HCT116 (cell line): Measurements from ENCODE around the gene TMPRSS3. TPM values are rescaled to one million over a fixed set of nuclear protein-coding genes. Genes with fewer than 3 reads are reported as not detected.

Experiments
- ATAC-seq: fragments of 200-7000 bp; cut with Tn5 transposase; 2 replicates; pipeline ENCODE4 v1.9.1; 2020; ENCODE audit warnings: mild to moderate bottlenecking, moderate library complexity
- BruUV-seq: library from RNA; stranded (reverse); fragments of 400-500 nt; replicated peaks from 2 replicates; lab custom pipeline; 2021; lab: Mats Ljungman, UMichigan
- CTCF ChIA-PET: fragments of 300-600 bp; sonication (Branson Sonifier 250); formaldehyde crosslinking; loops from one replicate; lab custom pipeline; 2021; ENCODE audit warnings: antibody characterized with exemption; lab: Charles Lee
- POLR2A ChIA-PET: fragments of 300-600, 350-600 bp; sonication (Branson Sonifier 250); formaldehyde crosslinking; loops from one replicate; lab custom pipeline; 2021; ENCODE audit warnings: antibody characterized with exemption; lab: Charles Lee
- RAD21 ChIA-PET, 2 experiments: fragments of 300-600 bp; sonication (Branson Sonifier 250); formaldehyde crosslinking; loops; one replicate each; lab custom pipeline; 2023; ENCODE audit warnings: low total read pairs in 2 of 2; ENCODE audit not compliant: uncharacterized antibody in 2 of 2, unreplicated experiment in 2 of 2, low non-redundant PET in 1 of 2; lab: Charles Lee
- DNase-seq: peaks from one replicate; pipeline ENCODE4 v3.0.0-alpha.2; 2010; ENCODE audit warnings: low read depth, low spot score
- H2AFZ ChIP-seq: fragments of 200-600 bp; shearing (Covaris generic), sonication (generic); 2 replicates; pipeline ENCODE4 v1.6.1; 2017; ENCODE audit warnings: low read depth, mixed run types, mixed read lengths, antibody characterized with exemption, low read length; ENCODE audit not compliant: poor library complexity, severe bottlenecking
- H3K27ac ChIP-seq: 2 replicates; pipeline ENCODE4 v1.5.1; 2012; ENCODE audit warnings: low read depth, low read length
- H3K27me3 ChIP-seq: fragments of 200-600 bp; sonication (generic); 2 replicates; pipeline ENCODE4 v1.6.1; 2016; ENCODE audit warnings: mixed run types, low read length, mixed read lengths; ENCODE audit not compliant: insufficient read depth
- H3K36me3 ChIP-seq, 2 experiments: fragments of 200-500 bp in 1 of 2; fragments of 200-600 bp in 1 of 2; sonication (Bioruptor generic) in 1 of 2; sonication (generic) in 1 of 2; 2 replicates each; pipeline versions ENCODE4 v1.5.1 to v1.6.1; 2014 to 2016; ENCODE audit warnings: low read length in 2 of 2, inconsistent platforms in 1 of 2, mixed read lengths in 1 of 2, mixed run types in 1 of 2; ENCODE audit not compliant: insufficient read depth in 2 of 2, control insufficient read depth in 1 of 2
- H3K4me1 ChIP-seq, 2 experiments: fragments of 200-600 bp in 1 of 2; sonication (generic) in 1 of 2; 2 replicates each; pipeline versions ENCODE4 v1.5.1 to v1.6.1; 2012 to 2017; ENCODE audit warnings: low read length in 2 of 2, inconsistent platforms in 1 of 2, mild to moderate bottlenecking in 1 of 2, mixed read lengths in 1 of 2, mixed run types in 1 of 2, moderate library complexity in 1 of 2; ENCODE audit not compliant: insufficient read depth in 2 of 2, control insufficient read depth in 1 of 2
- H3K4me2 ChIP-seq: fragments of 200-600 bp; sonication (generic); 2 replicates; pipeline ENCODE4 v1.6.1; 2017; ENCODE audit warnings: mixed run types, low read length, mixed read lengths
- H3K4me3 ChIP-seq, 2 experiments: fragments of 200-600 bp in 1 of 2; sonication (generic) in 1 of 2; replicated peaks in 1 of 2; 2 replicates each; pipeline ENCODE4 v1.5.1; 2011 to 2016; ENCODE audit warnings: low read length in 2 of 2, control low read depth in 1 of 2, low read depth in 1 of 2, mild to moderate bottlenecking in 1 of 2, mixed read lengths in 1 of 2, mixed run types in 1 of 2
- H3K79me2 ChIP-seq: fragments of 200-600 bp; sonication (generic); 2 replicates; pipeline ENCODE4 v1.6.1; 2017; ENCODE audit warnings: mild to moderate bottlenecking, mixed run types, low read length, moderate library complexity, mixed read lengths; ENCODE audit not compliant: insufficient read depth
- H3K9ac ChIP-seq: fragments of 200-600 bp; sonication (generic); 2 replicates; pipeline ENCODE4 v1.6.1; 2016; ENCODE audit warnings: low read length, mixed read lengths
- H3K9me2 ChIP-seq: fragments of 200-600 bp; sonication (generic), shearing (Covaris generic); 2 replicates; pipeline ENCODE4 v1.6.1; 2017; ENCODE audit warnings: mixed run types, mild to moderate bottlenecking, moderate library complexity; ENCODE audit not compliant: insufficient read depth
- H3K9me3 ChIP-seq, 2 experiments: fragments of 200-500 bp in 1 of 2; fragments of 200-600 bp in 1 of 2; sonication (Bioruptor generic) in 1 of 2; sonication (generic) in 1 of 2; 2 replicates each; pipeline ENCODE4 v1.6.1; 2014 to 2017; ENCODE audit warnings: low read length in 2 of 2, mixed read lengths in 2 of 2, inconsistent platforms in 1 of 2, low read depth in 1 of 2, mild to moderate bottlenecking in 1 of 2, mixed run types in 1 of 2, moderate library complexity in 1 of 2; ENCODE audit not compliant: control insufficient read depth in 1 of 2, insufficient read depth in 1 of 2
- H4K20me1 ChIP-seq: fragments of 200-600 bp; sonication (generic), shearing (Covaris generic); 2 replicates; pipeline ENCODE4 v1.6.1; 2017; ENCODE audit warnings: mixed run types, mild to moderate bottlenecking, moderate library complexity; ENCODE audit not compliant: insufficient read depth
- CBX3 ChIP-seq: IDR thresholded peaks from 2 replicates; pipeline ENCODE4 v1.6.1; 2012; ENCODE audit warnings: low read depth
- EGR1 ChIP-seq: IDR thresholded peaks from 2 replicates; pipeline ENCODE4 v1.6.1; 2012; ENCODE audit warnings: low read depth
- ELF1 ChIP-seq: IDR thresholded peaks from 2 replicates; pipeline ENCODE4 v1.6.1; 2012; ENCODE audit warnings: low read depth, borderline replicate concordance
- EZH2phosphoT487 ChIP-seq: fragments of 200-600 bp; IDR thresholded peaks from 2 replicates; pipeline ENCODE4 v1.6.1; 2018; ENCODE audit warnings: antibody characterized with exemption, borderline replicate concordance
- JUND ChIP-seq: IDR thresholded peaks from 2 replicates; pipeline ENCODE4 v1.6.1; 2012
- POLR2A ChIP-seq: IDR thresholded peaks from 2 replicates; pipeline ENCODE4 v1.7.0; 2011; ENCODE audit warnings: borderline replicate concordance; ENCODE audit not compliant: insufficient read depth, insufficient read length; ENCODE audit errors: extremely low read depth
- RAD21 ChIP-seq: IDR thresholded peaks from 2 replicates; pipeline ENCODE4 v1.6.1; 2012; ENCODE audit warnings: low read depth, mild to moderate bottlenecking
- SIN3A ChIP-seq: IDR thresholded peaks from 2 replicates; pipeline ENCODE4 v1.6.1; 2012; ENCODE audit warnings: low read depth
- SP1 ChIP-seq: IDR thresholded peaks from 2 replicates; pipeline ENCODE4 v1.6.1; 2012; ENCODE audit warnings: low read depth
- ZNF274 ChIP-seq: fragments of 200-500 bp; sonication (Bioruptor generic); IDR thresholded peaks from 2 replicates; pipeline ENCODE4 v1.6.1; 2014; ENCODE audit warnings: mild to moderate bottlenecking, low read depth, low read length, inconsistent platforms
- intact Hi-C: fragments of 100-400 bp; cut with micrococcal nuclease; formaldehyde crosslinking; loops from 2 replicates; pipeline ENCODE4 v1.10.0; 2022
- total RNA-seq: library from RNA; stranded (reverse); gene quantifications from one replicate; pipeline ENCODE4 v1.2.1, GENCODE V29; 2021; ENCODE audit not compliant: unreplicated experiment
- TF ChIP-seq, protein P1 (sequence below): IDR thresholded peaks from 2 replicates; pipeline ENCODE4 v1.6.1; 2012
- TF ChIP-seq, protein P2 (sequence below): IDR thresholded peaks from 2 replicates; pipeline ENCODE4 v1.6.1; 2012
- TF ChIP-seq, protein P3 (sequence below): IDR thresholded peaks from 2 replicates; pipeline ENCODE4 v1.6.1; 2012; ENCODE audit warnings: low read depth
- TF ChIP-seq, protein P4 (sequence below), 3 experiments: fragments of 200-600 bp in 1 of 3; sonication (generic) in 1 of 3; IDR thresholded peaks in 2 of 3; conservative IDR thresholded peaks in 1 of 3; 2 replicates each; pipeline ENCODE4 v1.5.1; 2012 to 2017; ENCODE audit warnings: low read depth in 2 of 3, low read length in 2 of 3, antibody characterized with exemption in 1 of 3, borderline replicate concordance in 1 of 3, control low read depth in 1 of 3, mild to moderate bottlenecking in 1 of 3, mixed read lengths in 1 of 3, mixed run types in 1 of 3, moderate library complexity in 1 of 3; ENCODE audit not compliant: insufficient read depth in 1 of 3

TMPRSS3 gene
- total RNA-seq, 1 experiment from 2014 or later, result not detected

DNA sequence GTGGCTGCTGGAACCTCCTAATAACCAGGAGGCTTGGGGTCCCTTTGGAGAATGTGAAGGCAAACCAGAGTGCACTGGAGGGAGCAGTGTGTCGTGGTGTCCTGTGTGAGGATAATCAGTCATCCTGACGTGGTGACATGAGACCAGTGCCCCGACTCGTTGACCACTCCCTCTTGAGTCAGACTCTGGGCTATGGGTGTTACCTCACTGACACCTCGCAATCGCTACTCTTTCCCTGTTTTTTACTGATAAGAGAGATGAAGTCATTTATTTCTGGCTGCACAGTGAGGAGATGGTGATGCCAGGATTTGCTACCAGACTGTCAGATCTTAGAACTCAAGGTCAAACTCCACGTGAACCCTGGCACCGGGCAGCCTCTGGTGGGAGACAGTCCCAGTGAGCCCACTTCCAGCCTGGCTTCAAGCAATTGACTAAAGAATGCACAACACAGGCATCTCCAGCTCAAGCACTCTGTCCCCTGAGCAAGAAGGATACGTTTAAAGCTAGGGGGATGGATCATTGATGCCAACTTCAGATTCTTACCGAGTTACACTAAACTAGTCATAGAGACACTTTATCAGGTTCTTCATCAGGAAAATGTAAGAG, 38.2 kb upstream of the TMPRSS3 start:
- Histone ChIP-seq H3K27me3 (peaks cover 30% of the 10 kb centered on the region; the same call in 1 of the 2 replicates), H3K4me1 (0 out of 4 replicates have a peak, but pooled peaks cover 0 to 5% of the 10 kb centered on the region in 2 experiments), H3K36me3 (no peaks in the 10 kb centered on the region), H3K9me3 (no peaks in the 10 kb centered on the region), H3K9ac (no peak overlapping the region), H3K4me2 (no peak overlapping the region), H2AFZ (no peak overlapping the region), H3K9me2 (no peaks in the 10 kb centered on the region), H4K20me1 (no peaks in the 10 kb centered on the region), H3K4me3 (no peak overlapping the region), H3K79me2 (no peaks in the 10 kb centered on the region), H3K27ac (no peak overlapping the region)
- ChIA-PET CTCF (no interaction called here), POLR2A (no interaction called here), RAD21 (no interaction called here)
- TF ChIP-seq, protein P1, sequence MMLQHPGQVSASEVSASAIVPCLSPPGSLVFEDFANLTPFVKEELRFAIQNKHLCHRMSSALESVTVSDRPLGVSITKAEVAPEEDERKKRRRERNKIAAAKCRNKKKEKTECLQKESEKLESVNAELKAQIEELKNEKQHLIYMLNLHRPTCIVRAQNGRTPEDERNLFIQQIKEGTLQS, result no peak
- TF ChIP-seq SP1 (no peak), EZH2phosphoT487 (no peak), ZNF274 (no peak), ELF1 (no peak), RAD21 (no peak), SIN3A (no peak), POLR2A (no peak), EGR1 (no peak), JUND (no peak), CBX3 (no peak)
- TF ChIP-seq, protein P2, sequence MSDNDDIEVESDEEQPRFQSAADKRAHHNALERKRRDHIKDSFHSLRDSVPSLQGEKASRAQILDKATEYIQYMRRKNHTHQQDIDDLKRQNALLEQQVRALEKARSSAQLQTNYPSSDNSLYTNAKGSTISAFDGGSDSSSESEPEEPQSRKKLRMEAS, result no peak
- TF ChIP-seq, protein P3, sequence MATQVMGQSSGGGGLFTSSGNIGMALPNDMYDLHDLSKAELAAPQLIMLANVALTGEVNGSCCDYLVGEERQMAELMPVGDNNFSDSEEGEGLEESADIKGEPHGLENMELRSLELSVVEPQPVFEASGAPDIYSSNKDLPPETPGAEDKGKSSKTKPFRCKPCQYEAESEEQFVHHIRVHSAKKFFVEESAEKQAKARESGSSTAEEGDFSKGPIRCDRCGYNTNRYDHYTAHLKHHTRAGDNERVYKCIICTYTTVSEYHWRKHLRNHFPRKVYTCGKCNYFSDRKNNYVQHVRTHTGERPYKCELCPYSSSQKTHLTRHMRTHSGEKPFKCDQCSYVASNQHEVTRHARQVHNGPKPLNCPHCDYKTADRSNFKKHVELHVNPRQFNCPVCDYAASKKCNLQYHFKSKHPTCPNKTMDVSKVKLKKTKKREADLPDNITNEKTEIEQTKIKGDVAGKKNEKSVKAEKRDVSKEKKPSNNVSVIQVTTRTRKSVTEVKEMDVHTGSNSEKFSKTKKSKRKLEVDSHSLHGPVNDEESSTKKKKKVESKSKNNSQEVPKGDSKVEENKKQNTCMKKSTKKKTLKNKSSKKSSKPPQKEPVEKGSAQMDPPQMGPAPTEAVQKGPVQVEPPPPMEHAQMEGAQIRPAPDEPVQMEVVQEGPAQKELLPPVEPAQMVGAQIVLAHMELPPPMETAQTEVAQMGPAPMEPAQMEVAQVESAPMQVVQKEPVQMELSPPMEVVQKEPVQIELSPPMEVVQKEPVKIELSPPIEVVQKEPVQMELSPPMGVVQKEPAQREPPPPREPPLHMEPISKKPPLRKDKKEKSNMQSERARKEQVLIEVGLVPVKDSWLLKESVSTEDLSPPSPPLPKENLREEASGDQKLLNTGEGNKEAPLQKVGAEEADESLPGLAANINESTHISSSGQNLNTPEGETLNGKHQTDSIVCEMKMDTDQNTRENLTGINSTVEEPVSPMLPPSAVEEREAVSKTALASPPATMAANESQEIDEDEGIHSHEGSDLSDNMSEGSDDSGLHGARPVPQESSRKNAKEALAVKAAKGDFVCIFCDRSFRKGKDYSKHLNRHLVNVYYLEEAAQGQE, result no peak
- TF ChIP-seq, protein P4, sequence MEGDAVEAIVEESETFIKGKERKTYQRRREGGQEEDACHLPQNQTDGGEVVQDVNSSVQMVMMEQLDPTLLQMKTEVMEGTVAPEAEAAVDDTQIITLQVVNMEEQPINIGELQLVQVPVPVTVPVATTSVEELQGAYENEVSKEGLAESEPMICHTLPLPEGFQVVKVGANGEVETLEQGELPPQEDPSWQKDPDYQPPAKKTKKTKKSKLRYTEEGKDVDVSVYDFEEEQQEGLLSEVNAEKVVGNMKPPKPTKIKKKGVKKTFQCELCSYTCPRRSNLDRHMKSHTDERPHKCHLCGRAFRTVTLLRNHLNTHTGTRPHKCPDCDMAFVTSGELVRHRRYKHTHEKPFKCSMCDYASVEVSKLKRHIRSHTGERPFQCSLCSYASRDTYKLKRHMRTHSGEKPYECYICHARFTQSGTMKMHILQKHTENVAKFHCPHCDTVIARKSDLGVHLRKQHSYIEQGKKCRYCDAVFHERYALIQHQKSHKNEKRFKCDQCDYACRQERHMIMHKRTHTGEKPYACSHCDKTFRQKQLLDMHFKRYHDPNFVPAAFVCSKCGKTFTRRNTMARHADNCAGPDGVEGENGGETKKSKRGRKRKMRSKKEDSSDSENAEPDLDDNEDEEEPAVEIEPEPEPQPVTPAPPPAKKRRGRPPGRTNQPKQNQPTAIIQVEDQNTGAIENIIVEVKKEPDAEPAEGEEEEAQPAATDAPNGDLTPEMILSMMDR (IDR thresholded peaks at IDR 0.05 in 2 of 3, conservative IDR thresholded peaks at IDR 0.05 in 1 of 3; ENCODE audit: borderline replicate concordance in 1 of 3, insufficient read depth in 1 of 3, low read depth in 2 of 3, low read length in 2 of 3), result no peak
- BruUV-seq, result no TSS peak
- DNase-seq (no peak), ATAC-seq (peak; percentile 54; the same call in 1 of the 2 replicates)
- intact Hi-C loops, result no loop called here
